Measurements from ENCODE around the gene TBCA. TPM values are rescaled to one million over a fixed set of nuclear protein-coding genes. Genes with fewer than 3 reads are reported as not detected.

The TBCA gene
- total and polyA plus RNA-seq, 8 donors = 33.3 to 328 (median 127) TPM

DNA sequence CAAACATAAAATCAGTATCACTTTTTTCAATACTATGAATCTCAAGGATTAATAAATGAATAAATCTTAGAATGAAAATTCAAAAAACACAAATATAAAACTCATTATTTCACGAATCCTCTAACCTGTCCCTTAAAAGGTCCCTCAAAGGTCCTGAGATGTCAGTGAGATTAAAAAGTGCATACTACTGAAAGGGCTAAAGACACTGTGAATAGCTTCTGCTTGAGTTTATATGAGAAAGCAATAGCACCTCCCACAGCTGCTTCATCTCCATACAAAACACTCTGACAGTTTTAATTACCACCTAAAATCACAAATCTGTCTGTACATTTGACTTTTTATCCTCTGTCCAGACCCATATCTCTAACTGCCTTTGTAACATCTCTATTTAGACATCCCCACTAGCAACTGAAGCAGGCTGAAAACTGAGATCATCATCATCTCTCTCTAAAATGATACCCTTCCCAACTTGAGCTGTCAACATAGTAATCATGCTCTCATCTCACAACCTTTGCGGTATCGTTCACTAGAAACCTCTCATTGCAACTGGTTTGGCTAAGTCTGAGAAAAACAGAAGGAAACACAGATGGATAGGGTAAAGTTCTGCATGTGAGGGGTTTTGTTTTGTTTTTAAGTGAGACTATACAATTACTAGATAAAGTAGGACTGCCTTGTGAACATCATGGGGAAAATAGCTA is 56.3 kb downstream of the TBCA start:
- 86 to 93% (median 91%) methylated on average over 3 of the region's 3 CpGs for WGBS, 5 donors
- Histone ChIP-seq H3K36me3 (no peaks in the 10 kb centered on the region), H3K27me3 (no peaks in the 10 kb centered on the region), H3K27ac (no peak overlapping the region), H3K4me3 (no peak overlapping the region), H3K4me1 (peaks cover 0 to 10% (median 0%) of the 10 kb centered on the region in 4 donors), H3K9me3 (no peaks in the 10 kb centered on the region)
- no peak for DNase-seq
- TF ChIP-seq POLR2AphosphoS5 (IDR thresholded peaks at IDR 0.05) = no peak
- TF ChIP-seq EP300 (IDR thresholded peaks at IDR 0.05) = no peak
- TF ChIP-seq POLR2A (IDR thresholded peaks at IDR 0.05) = no peak
- TF ChIP-seq, protein P1, sequence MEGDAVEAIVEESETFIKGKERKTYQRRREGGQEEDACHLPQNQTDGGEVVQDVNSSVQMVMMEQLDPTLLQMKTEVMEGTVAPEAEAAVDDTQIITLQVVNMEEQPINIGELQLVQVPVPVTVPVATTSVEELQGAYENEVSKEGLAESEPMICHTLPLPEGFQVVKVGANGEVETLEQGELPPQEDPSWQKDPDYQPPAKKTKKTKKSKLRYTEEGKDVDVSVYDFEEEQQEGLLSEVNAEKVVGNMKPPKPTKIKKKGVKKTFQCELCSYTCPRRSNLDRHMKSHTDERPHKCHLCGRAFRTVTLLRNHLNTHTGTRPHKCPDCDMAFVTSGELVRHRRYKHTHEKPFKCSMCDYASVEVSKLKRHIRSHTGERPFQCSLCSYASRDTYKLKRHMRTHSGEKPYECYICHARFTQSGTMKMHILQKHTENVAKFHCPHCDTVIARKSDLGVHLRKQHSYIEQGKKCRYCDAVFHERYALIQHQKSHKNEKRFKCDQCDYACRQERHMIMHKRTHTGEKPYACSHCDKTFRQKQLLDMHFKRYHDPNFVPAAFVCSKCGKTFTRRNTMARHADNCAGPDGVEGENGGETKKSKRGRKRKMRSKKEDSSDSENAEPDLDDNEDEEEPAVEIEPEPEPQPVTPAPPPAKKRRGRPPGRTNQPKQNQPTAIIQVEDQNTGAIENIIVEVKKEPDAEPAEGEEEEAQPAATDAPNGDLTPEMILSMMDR (IDR thresholded peaks at IDR 0.05) = no peak
- intact Hi-C loops (cut with DNase I; ENCODE audit: low total_unique reads) = no loop called here

GRCh38 chr5:77718934-77719610 is 57.1 kb downstream of the TBCA start:
- intact Hi-C loops (cut with DNase I; ENCODE audit: low total_unique reads) = no loop called here
- peaks cover 0 to 5% (median 0%) of the 10 kb centered on the region in 4 donors for H3K4me1 ChIP-seq
- H3K9me3 ChIP-seq = no peaks in the 10 kb centered on the region
- no peaks in the 10 kb centered on the region for H3K27me3 ChIP-seq
- no peak for TF ChIP-seq POLR2A (IDR thresholded peaks at IDR 0.05)
- no peak for TF ChIP-seq EP300 (IDR thresholded peaks at IDR 0.05)
- no peak for TF ChIP-seq POLR2AphosphoS5 (IDR thresholded peaks at IDR 0.05)
- TF ChIP-seq, protein P1 (IDR thresholded peaks at IDR 0.05) = no peak
- WGBS, 5 donors = 84 to 90% (median 85%) methylated on average over 6 of the region's 6 CpGs
- H3K27ac ChIP-seq = no peak overlapping the region
- no peak overlapping the region for H3K4me3 ChIP-seq
- DNase-seq = no peak
- H3K36me3 ChIP-seq = no peaks in the 10 kb centered on the region

DNA sequence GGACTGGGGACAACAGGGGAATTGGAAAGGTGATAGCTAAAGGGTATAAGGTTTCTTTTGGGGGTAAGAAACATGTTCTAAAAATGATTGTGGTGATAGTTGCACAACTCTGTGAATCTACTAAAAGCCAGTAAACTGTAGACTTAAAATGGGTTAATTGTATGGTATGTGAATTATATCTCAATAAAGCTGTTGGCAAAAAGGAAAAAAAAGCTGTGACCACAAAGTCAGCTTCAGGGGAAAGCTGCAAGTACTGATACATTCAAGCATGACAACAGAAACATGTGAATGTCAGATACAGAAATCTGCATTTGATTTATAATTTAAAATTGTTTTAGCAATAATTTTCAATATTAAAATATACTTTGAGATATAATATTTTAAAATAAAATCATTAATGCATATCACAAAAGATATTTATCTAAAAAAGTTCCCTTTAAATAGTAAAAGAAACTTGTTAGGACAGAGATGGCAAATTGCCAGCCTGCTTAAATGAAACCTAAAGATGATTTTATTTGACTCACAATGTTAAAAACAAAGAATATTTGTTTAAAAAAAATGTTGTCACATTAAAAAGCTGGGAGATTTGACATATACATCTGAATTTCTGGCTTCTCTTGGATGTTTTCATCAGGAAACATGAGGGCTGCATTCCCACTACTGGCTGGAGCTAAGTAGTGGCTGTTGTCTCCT is 66.0 kb downstream of the TBCA start:
- DNase-seq = peak in 1 of 2 donors; percentile 5
- intact Hi-C loops (cut with DNase I; ENCODE audit: low total_unique reads) = no loop called here
- H3K27ac ChIP-seq = no peak overlapping the region
- H3K27me3 ChIP-seq = no peaks in the 10 kb centered on the region
- peaks cover 12 to 30% (median 30%) of the 10 kb centered on the region in 4 donors for H3K36me3 ChIP-seq
- TF ChIP-seq, protein P1 (IDR thresholded peaks at IDR 0.05) = no peak
- TF ChIP-seq POLR2A (IDR thresholded peaks at IDR 0.05) (no peak), POLR2AphosphoS5 (IDR thresholded peaks at IDR 0.05) (no peak), EP300 (IDR thresholded peaks at IDR 0.05) (no peak)
- no peaks in the 10 kb centered on the region for H3K9me3 ChIP-seq
- peaks cover 0 to 4% (median 0%) of the 10 kb centered on the region in 4 donors for H3K4me1 ChIP-seq
- H3K4me3 ChIP-seq = no peak overlapping the region

- intact Hi-C loops (cut with DNase I; ENCODE audit: low total_unique reads) = no loop called here
- H3K9me3 ChIP-seq = no peaks in the 10 kb centered on the region
- TF ChIP-seq POLR2AphosphoS5 (IDR thresholded peaks at IDR 0.05) (no peak), EP300 (IDR thresholded peaks at IDR 0.05) (no peak)
- TF ChIP-seq, protein P1 (IDR thresholded peaks at IDR 0.05) = no peak
Measured at GRCh38 chr5:77709340-77709739, 66.8 kb downstream of the TBCA start.

More at GRCh38 chr5:77709340-77709739, 66.8 kb downstream of the TBCA start:
- Histone ChIP-seq H3K4me3 (no peak overlapping the region), H3K4me1 (no peaks in the 10 kb centered on the region), H3K36me3 (peaks cover 12 to 38% (median 38%) of the 10 kb centered on the region in 4 donors), H3K27me3 (no peaks in the 10 kb centered on the region), H3K27ac (no peak overlapping the region)
- DNase-seq = no peak
